NT2/D1 (cell line): Measurements from ENCODE around the gene ACVRL1.

ENCODE experiments used
- DNase-seq: peaks from one replicate; pipeline ENCODE4 v3.0.0-alpha.2; 2011; ENCODE audit warnings: low read depth, low spot score
- H3K27me3 ChIP-seq: 2 replicates; pipeline ENCODE4 v1.6.0; 2011; ENCODE audit warnings: mild to moderate bottlenecking; ENCODE audit not compliant: insufficient read length, insufficient read depth
- H3K36me3 ChIP-seq: 2 replicates; pipeline ENCODE4 v1.6.1; 2011; ENCODE audit warnings: mild to moderate bottlenecking, low read length, mixed read lengths; ENCODE audit not compliant: insufficient read depth, insufficient read length
- H3K4me1 ChIP-seq: 2 replicates; pipeline ENCODE4 v1.5.1; 2011; ENCODE audit not compliant: insufficient read depth, insufficient read length
- H3K4me3 ChIP-seq: 2 replicates; pipeline ENCODE4 v1.5.1; 2011; ENCODE audit warnings: low read depth; ENCODE audit not compliant: insufficient read length
- H3K9ac ChIP-seq: 2 replicates; pipeline ENCODE4 v1.6.0; 2011; ENCODE audit warnings: low read depth; ENCODE audit not compliant: insufficient read length
- H3K9me3 ChIP-seq: 2 replicates; pipeline ENCODE4 v1.5.1; 2011; ENCODE audit warnings: mild to moderate bottlenecking, low read length; ENCODE audit not compliant: insufficient read depth
- SUZ12 ChIP-seq: IDR thresholded peaks from 2 replicates; pipeline ENCODE4 v1.6.1; 2011; ENCODE audit not compliant: insufficient read length, insufficient read depth; ENCODE audit errors: extremely low read depth
- YY1 ChIP-seq: IDR thresholded peaks from 2 replicates; pipeline ENCODE4 v1.6.1; 2011; ENCODE audit not compliant: insufficient read length, insufficient read depth
- ZNF274 ChIP-seq: IDR thresholded peaks from 2 replicates; pipeline ENCODE4 v1.6.1; 2011; ENCODE audit warnings: mild to moderate bottlenecking, low read depth, low read length

ACVRL1 gene

DNA sequence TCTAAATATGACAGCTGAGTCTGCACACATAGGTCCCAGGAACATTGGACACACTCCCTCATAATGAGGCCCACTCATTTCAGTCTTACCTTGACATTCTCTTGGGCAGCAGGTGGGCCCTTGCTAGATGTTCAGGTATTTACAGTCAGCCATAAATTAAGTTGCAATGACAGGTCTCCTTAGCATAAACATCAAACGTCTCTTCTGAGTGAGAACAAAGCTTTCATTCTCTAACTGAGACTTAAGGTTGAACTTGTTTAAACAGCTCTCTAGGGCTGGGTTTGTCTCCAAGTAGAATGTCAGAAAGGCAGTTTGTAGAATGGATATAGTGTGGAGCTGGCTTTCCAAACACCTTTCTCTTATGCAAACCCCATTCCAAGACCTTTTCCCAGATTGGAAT lies 54.5 kb downstream of the ACVRL1 start:
- Histone ChIP-seq H3K9me3 (peaks cover 6% of the 10 kb centered on the region), H3K27me3 (no peaks in the 10 kb centered on the region), H3K36me3 (peaks cover 24% of the 10 kb centered on the region), H3K4me1 (no peaks in the 10 kb centered on the region), H3K4me3 (no peak overlapping the region), H3K9ac (no peak overlapping the region)
- TF ChIP-seq SUZ12 (no peak), ZNF274 (no peak), YY1 (no peak)
- no peak for DNase-seq

DNA sequence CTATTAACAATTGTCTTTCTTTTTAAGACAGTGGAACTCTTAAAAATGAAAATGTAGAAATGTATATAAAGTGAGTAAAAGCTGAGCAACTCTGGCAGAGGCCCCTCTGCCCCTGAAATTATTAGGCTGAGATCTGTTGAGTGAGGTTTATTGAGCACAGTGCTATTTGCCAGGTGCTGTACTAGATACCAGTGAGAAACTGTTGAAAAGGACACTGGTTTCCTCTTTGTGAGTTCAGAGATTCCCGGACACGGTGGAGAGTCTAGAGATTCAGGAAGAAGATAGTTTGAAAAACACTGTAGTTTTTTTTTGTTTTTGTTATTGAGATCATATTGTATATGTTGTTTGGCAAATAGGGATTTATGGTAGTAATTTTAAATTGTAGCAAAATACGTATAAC lies 55.4 kb downstream of the ACVRL1 start:
- H3K4me3 ChIP-seq, result no peak overlapping the region
- DNase-seq, result no peak
- H3K9me3 ChIP-seq, result peaks cover 6% of the 10 kb centered on the region
- no peak for TF ChIP-seq SUZ12
- TF ChIP-seq YY1, result no peak
- TF ChIP-seq ZNF274, result no peak
- H3K27me3 ChIP-seq, result no peaks in the 10 kb centered on the region
- H3K4me1 ChIP-seq, result no peaks in the 10 kb centered on the region
- no peak overlapping the region for H3K9ac ChIP-seq
- peaks cover 24% of the 10 kb centered on the region for H3K36me3 ChIP-seq

DNA sequence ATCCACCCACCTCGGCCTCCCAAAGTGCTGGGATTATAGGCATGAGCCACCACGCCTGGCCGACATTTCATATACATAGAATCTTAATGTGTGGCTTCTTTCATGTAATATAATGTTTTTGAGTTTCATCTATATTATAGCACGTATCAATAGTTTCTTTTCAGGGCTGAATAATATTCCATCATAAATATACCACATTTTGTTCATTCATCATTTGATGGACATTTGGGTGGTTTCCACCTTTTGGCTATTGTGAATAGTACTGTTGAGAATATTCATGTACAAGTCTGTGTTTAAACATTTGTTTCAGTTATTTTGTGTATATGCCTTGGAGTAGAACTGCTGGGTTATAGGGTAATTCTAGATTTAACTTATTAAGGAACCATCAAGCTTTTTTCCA lies 56.2 kb downstream of the ACVRL1 start:
- Histone ChIP-seq H3K4me1 (no peaks in the 10 kb centered on the region), H3K4me3 (no peak overlapping the region), H3K27me3 (no peaks in the 10 kb centered on the region), H3K36me3 (peaks cover 24% of the 10 kb centered on the region), H3K9me3 (peaks cover 6% of the 10 kb centered on the region), H3K9ac (no peak overlapping the region)
- no peak for DNase-seq
- no peak for TF ChIP-seq ZNF274
- no peak for TF ChIP-seq SUZ12
- no peak for TF ChIP-seq YY1

- Histone ChIP-seq H3K9me3 (peaks cover 4% of the 10 kb centered on the region; the same call in 1 of the 2 replicates), H3K4me3 (no peak overlapping the region), H3K36me3 (no peaks in the 10 kb centered on the region), H3K4me1 (peaks cover 3% of the 10 kb centered on the region), H3K9ac (no peak overlapping the region), H3K27me3 (no peaks in the 10 kb centered on the region)
- no peak for DNase-seq
- no peak for TF ChIP-seq ZNF274
- TF ChIP-seq YY1, result no peak
- no peak for TF ChIP-seq SUZ12
Observed at GRCh38 chr12:51969643-51970042, 62.3 kb downstream of the ACVRL1 start.

DNA sequence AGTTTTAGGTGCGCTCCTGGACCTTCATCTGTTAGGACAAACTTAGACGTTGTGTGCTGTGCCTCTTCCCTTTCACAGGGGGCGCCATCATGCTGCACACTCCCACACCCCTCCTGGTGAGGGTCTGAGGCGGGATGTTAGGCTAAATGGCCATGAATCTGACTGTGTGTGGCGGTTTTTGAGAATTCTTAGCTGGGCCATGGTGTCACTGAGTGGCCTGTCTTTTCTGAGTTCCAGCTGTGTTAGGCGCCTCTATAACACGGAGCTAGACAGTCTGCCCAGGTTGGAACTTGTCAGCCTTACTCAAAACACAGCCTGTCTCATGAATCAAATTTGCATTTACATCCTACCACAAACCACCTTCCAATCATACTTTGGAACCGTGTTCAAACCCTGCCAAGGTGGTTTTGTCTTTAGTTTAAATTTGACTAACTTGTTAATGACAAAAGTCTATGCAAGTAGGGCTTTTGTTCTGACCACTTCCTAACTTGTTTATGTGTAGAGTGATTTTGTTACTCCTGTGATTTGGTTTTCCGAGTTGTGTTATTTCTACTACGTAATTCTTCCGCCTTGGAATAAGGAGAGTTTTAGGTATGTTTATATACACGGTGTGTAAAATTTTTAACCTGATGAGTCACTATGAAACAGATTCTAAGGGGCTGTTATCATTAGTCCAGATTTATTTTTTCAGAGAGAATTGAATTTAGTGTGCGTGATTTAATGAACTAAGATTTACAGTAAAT lies 63.8 kb downstream of the ACVRL1 start:
- H3K4me3 ChIP-seq, result no peak overlapping the region
- TF ChIP-seq SUZ12, result no peak
- TF ChIP-seq ZNF274, result no peak
- H3K27me3 ChIP-seq, result no peaks in the 10 kb centered on the region
- H3K9ac ChIP-seq, result no peak overlapping the region
- peaks cover 5% of the 10 kb centered on the region for H3K4me1 ChIP-seq
- no peaks in the 10 kb centered on the region for H3K9me3 ChIP-seq
- DNase-seq, result no peak
- peaks cover 11% of the 10 kb centered on the region for H3K36me3 ChIP-seq

DNA sequence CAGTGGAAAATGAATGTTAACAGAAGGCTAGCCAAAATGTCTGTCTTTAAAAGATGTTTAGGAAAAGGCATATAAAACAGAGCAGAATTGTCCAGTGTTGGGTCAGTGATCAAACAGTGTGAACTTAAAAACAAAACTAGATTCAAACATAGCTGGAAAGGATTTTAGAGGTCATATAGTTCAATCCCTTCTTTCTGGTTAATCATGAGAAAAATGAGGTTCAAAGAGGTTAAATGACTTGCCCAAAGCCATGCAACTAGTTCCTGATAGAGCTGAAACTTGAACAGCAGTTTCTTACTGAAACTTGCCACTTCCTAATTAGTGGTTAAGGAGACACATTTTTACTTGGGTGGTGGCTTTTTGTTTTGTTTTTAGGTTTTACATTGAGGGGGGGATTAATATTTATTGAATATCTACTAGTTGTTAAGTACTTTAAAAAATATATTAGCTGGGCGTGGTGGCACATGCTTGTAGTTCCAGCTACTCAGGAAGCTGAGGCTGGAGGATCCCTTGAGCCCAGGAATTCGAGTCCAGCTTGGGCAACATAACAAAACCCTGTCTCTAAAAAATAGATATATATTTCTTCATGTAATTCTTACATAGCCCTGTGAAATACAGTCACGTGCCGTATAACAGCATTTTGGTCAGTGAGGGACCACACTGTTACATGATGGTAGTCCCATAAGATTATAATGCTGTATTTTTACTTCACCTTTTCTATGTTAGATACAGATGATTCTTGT lies 64.5 kb downstream of the ACVRL1 start:
- no peak overlapping the region for H3K4me3 ChIP-seq
- peaks cover 5% of the 10 kb centered on the region for H3K4me1 ChIP-seq
- no peak for DNase-seq
- no peaks in the 10 kb centered on the region for H3K27me3 ChIP-seq
- peaks cover 18% of the 10 kb centered on the region for H3K36me3 ChIP-seq
- TF ChIP-seq ZNF274 (no peak), SUZ12 (no peak), YY1 (no peak)
- H3K9ac ChIP-seq, result no peak overlapping the region
- no peaks in the 10 kb centered on the region for H3K9me3 ChIP-seq

- Histone ChIP-seq H3K27me3 (no peaks in the 10 kb centered on the region), H3K9me3 (no peaks in the 10 kb centered on the region), H3K36me3 (peaks cover 21% of the 10 kb centered on the region), H3K4me3 (no peak overlapping the region), H3K9ac (no peak overlapping the region), H3K4me1 (peaks cover 5% of the 10 kb centered on the region)
- no peak for DNase-seq
- TF ChIP-seq SUZ12, result no peak
- TF ChIP-seq ZNF274, result no peak
Observed at GRCh38 chr12:51972422-51972812, 65.1 kb downstream of the ACVRL1 start.
